ENCODE data around the gene BANP.

GRCh38 chr16:88010968-88011483 is 59.8 kb downstream of the BANP start:
- TF ChIP-seq EZH2 (IDR thresholded peaks at IDR 0.05; ENCODE audit: borderline replicate concordance, low read depth, low read length, severe bottlenecking) = no peak
- TF ChIP-seq CTCF (IDR thresholded peaks at IDR 0.05; ENCODE audit: extremely low read depth in 1 of 2, insufficient read depth in 1 of 2, low read depth in 1 of 2, low read length in 2 of 2) = no peak
- TF ChIP-seq POLR2AphosphoS5 (IDR thresholded peaks at IDR 0.05; ENCODE audit: insufficient read depth, low read depth, low read length) = no peak
- no peak for TF ChIP-seq POLR2A (IDR thresholded peaks at IDR 0.05; ENCODE audit: low read depth, low read length)
- no peak for TF ChIP-seq MYC (IDR thresholded peaks at IDR 0.05; ENCODE audit: low read depth, low read length)
- no peak for TF ChIP-seq JUN (IDR thresholded peaks at IDR 0.05; ENCODE audit: borderline replicate concordance, insufficient read depth, insufficient read length, low read depth)
- TF ChIP-seq FOS (IDR thresholded peaks at IDR 0.05; ENCODE audit: borderline replicate concordance, insufficient read depth, low read length) = no peak
- TF ChIP-seq, protein P1, sequence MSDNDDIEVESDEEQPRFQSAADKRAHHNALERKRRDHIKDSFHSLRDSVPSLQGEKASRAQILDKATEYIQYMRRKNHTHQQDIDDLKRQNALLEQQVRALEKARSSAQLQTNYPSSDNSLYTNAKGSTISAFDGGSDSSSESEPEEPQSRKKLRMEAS (IDR thresholded peaks at IDR 0.05; ENCODE audit: insufficient read depth, insufficient read length) = no peak

Data from endothelial cell of umbilical vein (primary cell).